IMR-90 (cell line): ENCODE measurements around the gene RGS4. TPM values are rescaled to one million over a fixed set of nuclear protein-coding genes. Genes with fewer than 3 reads are reported as not detected.

Experiments used
- ATAC-seq: fragments of 200-7000 bp; cut with Tn5 transposase; 2 replicates; pipeline ENCODE4 v1.9.1; 2020; ENCODE audit warnings: low read depth, mild to moderate bottlenecking, moderate library complexity
- BruUV-seq: library from RNA; stranded (reverse); fragments of 400-500 nt; replicated peaks from 2 replicates; lab custom pipeline; 2021; lab: Mats Ljungman, UMichigan
- CTCF ChIA-PET: fragments of 300-600 bp; formaldehyde crosslinking; extraction: SDS; loops from one replicate; lab custom pipeline; 2021; ENCODE audit warnings: antibody characterized with exemption; lab: Yijun Ruan, JAX
- POLR2A ChIA-PET: fragments of 300-600 bp; sonication (Branson Sonifier 250); formaldehyde crosslinking; loops from one replicate; lab custom pipeline; 2022; ENCODE audit warnings: antibody characterized with exemption; ENCODE audit not compliant: unreplicated experiment; lab: Charles Lee
- DNase-seq: peaks from one replicate; pipeline ENCODE4 v3.0.0; 2013
- H2AFZ ChIP-seq: replicated peaks from 2 replicates; pipeline ENCODE3; 2013; ENCODE audit warnings: low read length, mild to moderate bottlenecking; ENCODE audit not compliant: poor library complexity
- H2AK5ac ChIP-seq: 2 replicates; pipeline ENCODE4 v1.6.1; 2013; ENCODE audit warnings: low read depth, low read length, inconsistent platforms
- H2AK9ac ChIP-seq: replicated peaks from 2 replicates; pipeline ENCODE3; 2013; ENCODE audit warnings: mild to moderate bottlenecking, low read depth, low read length, moderate library complexity; ENCODE audit not compliant: poor library complexity
- H2BK120ac ChIP-seq: 2 replicates; pipeline ENCODE4 v1.6.1; 2013; ENCODE audit warnings: low read depth, low read length, inconsistent platforms
- H2BK15ac ChIP-seq: 3 replicates; pipeline ENCODE4 v1.6.1; 2013; ENCODE audit warnings: low read depth, low read length, inconsistent platforms
- H2BK20ac ChIP-seq: 2 replicates; pipeline ENCODE4 v1.6.1; 2013; ENCODE audit warnings: low read depth, mild to moderate bottlenecking, inconsistent platforms, low read length, moderate library complexity
- H2BK5ac ChIP-seq: 2 replicates; pipeline ENCODE4 v1.6.1; 2013; ENCODE audit warnings: mild to moderate bottlenecking, low read depth, low read length, inconsistent platforms; ENCODE audit not compliant: poor library complexity, severe bottlenecking
- H3K14ac ChIP-seq: replicated peaks from 2 replicates; pipeline ENCODE4 v1.6.1; 2013; ENCODE audit warnings: low read depth, low read length, inconsistent platforms
- H3K18ac ChIP-seq: 2 replicates; pipeline ENCODE4 v1.6.1; 2013; ENCODE audit warnings: low read depth, low read length, control low read depth
- H3K23ac ChIP-seq: 2 replicates; pipeline ENCODE4 v1.6.1; 2013; ENCODE audit warnings: low read depth, low read length, inconsistent platforms
- H3K27ac ChIP-seq: 2 replicates; pipeline ENCODE4 v1.5.1; 2013; ENCODE audit warnings: mild to moderate bottlenecking, control low read depth, low read length; ENCODE audit not compliant: insufficient read depth
- H3K27me3 ChIP-seq: 2 replicates; pipeline ENCODE4 v1.6.1; 2013; ENCODE audit warnings: low read length; ENCODE audit not compliant: control insufficient read depth, insufficient read depth
- H3K36me3 ChIP-seq: 2 replicates; pipeline ENCODE4 v1.6.1; 2013; ENCODE audit warnings: low read length, mixed read lengths; ENCODE audit not compliant: control insufficient read depth, insufficient read depth
- H3K4ac ChIP-seq: 2 replicates; pipeline ENCODE4 v1.6.1; 2013; ENCODE audit warnings: low read depth, low read length, inconsistent platforms
- H3K4me1 ChIP-seq: 2 replicates; pipeline ENCODE4 v1.6.1; 2013; ENCODE audit warnings: low read length, mixed read lengths; ENCODE audit not compliant: control insufficient read depth, insufficient read depth
- H3K4me2 ChIP-seq: 2 replicates; pipeline ENCODE4 v1.6.1; 2013; ENCODE audit warnings: low read depth, mild to moderate bottlenecking, control low read depth, low read length, moderate library complexity
- H3K4me3 ChIP-seq: 2 replicates; pipeline ENCODE4 v1.5.1; 2013; ENCODE audit warnings: low read depth, mild to moderate bottlenecking, control low read depth, low read length, moderate library complexity; ENCODE audit not compliant: insufficient read depth
- H3K56ac ChIP-seq: 2 replicates; pipeline ENCODE4 v1.6.1; 2013; ENCODE audit warnings: low read length, inconsistent platforms; ENCODE audit not compliant: insufficient read depth; ENCODE audit errors: extremely low read depth
- H3K79me1 ChIP-seq, 2 experiments: 2 replicates each; pipeline ENCODE4 v1.6.1; 2013; ENCODE audit warnings: low read length in 2 of 2, inconsistent platforms in 1 of 2, low read depth in 1 of 2
- H3K9ac ChIP-seq: 2 replicates; pipeline ENCODE4 v1.6.1; 2013; ENCODE audit warnings: low read depth, low read length, control low read depth
- H3K9me1 ChIP-seq: 2 replicates; pipeline ENCODE4 v1.6.1; 2013; ENCODE audit warnings: low read length, inconsistent platforms; ENCODE audit not compliant: insufficient read depth
- H3K9me3 ChIP-seq: 2 replicates; pipeline ENCODE4 v1.6.1; 2013; ENCODE audit warnings: low read length; ENCODE audit not compliant: control insufficient read depth, insufficient read depth
- H4K20me1 ChIP-seq: 2 replicates; pipeline ENCODE4 v1.6.1; 2013; ENCODE audit warnings: low read length, inconsistent platforms; ENCODE audit not compliant: insufficient read depth
- H4K5ac ChIP-seq: 2 replicates; pipeline ENCODE4 v1.6.1; 2013; ENCODE audit warnings: mild to moderate bottlenecking, low read depth, low read length, control low read depth
- H4K8ac ChIP-seq, 2 experiments: 2 replicates each; pipeline ENCODE4 v1.6.1; 2013; ENCODE audit warnings: low read depth in 2 of 2, low read length in 2 of 2, control low read depth in 1 of 2, inconsistent platforms in 1 of 2
- H4K91ac ChIP-seq: 2 replicates; pipeline ENCODE4 v1.6.1; 2013; ENCODE audit warnings: low read depth, low read length, inconsistent platforms; ENCODE audit not compliant: insufficient read depth
- MAFK ChIP-seq: IDR thresholded peaks from 2 replicates; pipeline ENCODE4 v1.6.1; 2012; ENCODE audit warnings: low read depth, low read length, improper control_type of control experiment
- WGBS, 2 experiments: methylation state at CpG; one replicate each; pipeline versions ENCODE4 v1.1.5 to v1.1.7; 2013; ENCODE audit warnings: missing lambda C conversion rate in 2 of 2; ENCODE audit not compliant: insufficient read length in 1 of 2; ENCODE audit errors: extremely low coverage in 2 of 2; 5-methylcytosine and 5-hydroxymethylcytosine counted together
- dilution Hi-C: fragments of 300-500 bp; cut with HindIII; formaldehyde crosslinking; loops from one replicate; pipeline ENCODE4 v1.14.3; 2018; ENCODE audit warnings: low sequenced_read_pairs; ENCODE audit not compliant: unreplicated experiment
- in situ Hi-C: fragments of 300-500 bp; cut with MboI; formaldehyde crosslinking; loops from 3 replicates; pipeline ENCODE4 v1.14.3; 2019; ENCODE audit warnings: low sequenced_read_pairs, inconsistent platforms, mixed read lengths
- intact Hi-C: fragments of 100-400 bp; cut with micrococcal nuclease; formaldehyde crosslinking; loops from 2 replicates; pipeline ENCODE4 v1.10.0; 2022
- polyA plus RNA-seq, 3 experiments: library from polyadenylated mRNA; depleted of rRNA; stranded (reverse); fragments of >200 nt; gene quantifications; 2 replicates each; pipeline ENCODE4 v1.2.3, GENCODE V29; 2012; ENCODE audit warnings: low replicate concordance in 1 of 3
- total RNA-seq: library from RNA; depleted of rRNA; stranded (reverse); fragments of >200 nt; gene quantifications from 2 replicates; pipeline ENCODE4 v1.2.3, GENCODE V29; 2012
- TF ChIP-seq, protein P1 (sequence below): conservative IDR thresholded peaks from 2 replicates; pipeline ENCODE4 v1.5.1; 2012; ENCODE audit warnings: mild to moderate bottlenecking, low read depth, low read length, improper control_type of control experiment

RGS4 gene
- total and polyA plus RNA-seq, 2 of the 4 experiments (the other 2 are of a cell fraction): 202 to 538 TPM

DNA sequence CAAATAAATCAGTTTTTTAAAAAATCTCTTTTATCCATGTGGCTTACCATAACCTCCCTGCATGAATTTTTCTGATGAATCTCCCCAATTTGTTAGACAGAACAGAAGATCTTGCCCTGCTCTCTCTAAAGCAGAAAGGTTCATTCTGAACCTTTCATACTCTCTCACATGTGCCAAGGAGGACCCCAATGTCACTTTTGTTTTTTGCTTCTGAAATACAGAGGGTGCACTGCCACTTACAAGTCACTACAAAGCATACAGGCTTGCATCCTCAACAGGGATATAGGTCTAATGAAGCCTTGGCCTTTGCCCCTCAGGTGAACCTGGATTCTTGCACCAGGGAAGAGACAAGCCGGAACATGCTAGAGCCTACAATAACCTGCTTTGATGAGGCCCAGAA is 4.8 kb downstream of the RGS4 start:
- Histone ChIP-seq H2AK5ac (no peak overlapping the region), H3K18ac (no peak overlapping the region), H3K14ac (no peak overlapping the region), H2BK20ac (no peak overlapping the region), H3K79me1 (peaks cover 0 to 5% of the 10 kb centered on the region in 2 experiments; a peak in 1 of 4 replicates), H4K8ac (no peak overlapping the region), H2BK15ac (no peak overlapping the region), H3K23ac (no peak overlapping the region), H3K9me3 (no peaks in the 10 kb centered on the region), H2BK120ac (no peak overlapping the region), H3K9ac (no peak overlapping the region), H4K91ac (no peak overlapping the region), H3K36me3 (no peaks in the 10 kb centered on the region; the same call in 1 of the 2 replicates), H4K5ac (no peak overlapping the region), H3K56ac (no peak overlapping the region), H2BK5ac (no peak overlapping the region), H3K4me1 (no peaks in the 10 kb centered on the region), H3K4me3 (no peak overlapping the region), H3K4ac (no peak overlapping the region), H3K27me3 (no peaks in the 10 kb centered on the region), H2AK9ac (no peak overlapping the region), H3K27ac (no peak overlapping the region), H4K20me1 (no peaks in the 10 kb centered on the region), H3K4me2 (no peak overlapping the region), H3K9me1 (no peaks in the 10 kb centered on the region), H2AFZ (no peak overlapping the region)
- ChIA-PET POLR2A (no interaction called here), CTCF (interaction anchor here (0.7 to 6.4 kb wide), 3 partner anchors 12 to 102 kb away, joined by 3 to 45 read pairs (median 3); no protein-coding TSS in a partner anchor)
- no TSS peak for BruUV-seq
- dilution Hi-C loops (loop anchor here (25.0 kb wide), 1 partner anchor 212 kb away; the partner anchor contains the start of gene CCDC190), intact Hi-C loops (no loop called here), in situ Hi-C loops (loop anchor here (5.0 kb wide), 2 partner anchors 103 to 243 kb away; no protein-coding TSS in a partner anchor)
- no peak for DNase-seq
- ATAC-seq: no peak
- no peak for TF ChIP-seq MAFK
- TF ChIP-seq, protein P1, sequence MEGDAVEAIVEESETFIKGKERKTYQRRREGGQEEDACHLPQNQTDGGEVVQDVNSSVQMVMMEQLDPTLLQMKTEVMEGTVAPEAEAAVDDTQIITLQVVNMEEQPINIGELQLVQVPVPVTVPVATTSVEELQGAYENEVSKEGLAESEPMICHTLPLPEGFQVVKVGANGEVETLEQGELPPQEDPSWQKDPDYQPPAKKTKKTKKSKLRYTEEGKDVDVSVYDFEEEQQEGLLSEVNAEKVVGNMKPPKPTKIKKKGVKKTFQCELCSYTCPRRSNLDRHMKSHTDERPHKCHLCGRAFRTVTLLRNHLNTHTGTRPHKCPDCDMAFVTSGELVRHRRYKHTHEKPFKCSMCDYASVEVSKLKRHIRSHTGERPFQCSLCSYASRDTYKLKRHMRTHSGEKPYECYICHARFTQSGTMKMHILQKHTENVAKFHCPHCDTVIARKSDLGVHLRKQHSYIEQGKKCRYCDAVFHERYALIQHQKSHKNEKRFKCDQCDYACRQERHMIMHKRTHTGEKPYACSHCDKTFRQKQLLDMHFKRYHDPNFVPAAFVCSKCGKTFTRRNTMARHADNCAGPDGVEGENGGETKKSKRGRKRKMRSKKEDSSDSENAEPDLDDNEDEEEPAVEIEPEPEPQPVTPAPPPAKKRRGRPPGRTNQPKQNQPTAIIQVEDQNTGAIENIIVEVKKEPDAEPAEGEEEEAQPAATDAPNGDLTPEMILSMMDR: no peak
- WGBS, 2 experiments: no CpG with 5 or more reads among the region's 1 CpG
